ENCODE data around the gene CASTOR2.

DNA sequence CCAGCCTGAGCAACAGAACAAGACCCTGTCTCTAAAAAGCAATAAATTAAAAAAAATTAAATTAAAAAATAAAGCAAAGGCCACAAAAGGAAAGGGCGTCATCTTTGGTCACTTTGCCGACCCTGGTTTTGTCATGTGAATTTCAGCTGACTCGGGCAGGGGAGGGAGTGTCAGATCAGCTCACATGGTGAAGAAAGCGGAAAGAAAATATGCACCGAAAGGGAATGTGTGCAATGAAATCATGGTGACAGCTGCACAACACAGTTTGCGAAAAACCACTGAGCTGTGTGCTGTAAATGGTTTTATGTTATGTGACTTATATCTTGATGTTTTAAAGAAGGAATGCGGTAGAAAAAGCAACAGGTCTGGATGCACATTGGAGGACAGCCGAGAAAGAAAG is 69.3 kb downstream of the CASTOR2 start:
- TF ChIP-seq, protein P1, sequence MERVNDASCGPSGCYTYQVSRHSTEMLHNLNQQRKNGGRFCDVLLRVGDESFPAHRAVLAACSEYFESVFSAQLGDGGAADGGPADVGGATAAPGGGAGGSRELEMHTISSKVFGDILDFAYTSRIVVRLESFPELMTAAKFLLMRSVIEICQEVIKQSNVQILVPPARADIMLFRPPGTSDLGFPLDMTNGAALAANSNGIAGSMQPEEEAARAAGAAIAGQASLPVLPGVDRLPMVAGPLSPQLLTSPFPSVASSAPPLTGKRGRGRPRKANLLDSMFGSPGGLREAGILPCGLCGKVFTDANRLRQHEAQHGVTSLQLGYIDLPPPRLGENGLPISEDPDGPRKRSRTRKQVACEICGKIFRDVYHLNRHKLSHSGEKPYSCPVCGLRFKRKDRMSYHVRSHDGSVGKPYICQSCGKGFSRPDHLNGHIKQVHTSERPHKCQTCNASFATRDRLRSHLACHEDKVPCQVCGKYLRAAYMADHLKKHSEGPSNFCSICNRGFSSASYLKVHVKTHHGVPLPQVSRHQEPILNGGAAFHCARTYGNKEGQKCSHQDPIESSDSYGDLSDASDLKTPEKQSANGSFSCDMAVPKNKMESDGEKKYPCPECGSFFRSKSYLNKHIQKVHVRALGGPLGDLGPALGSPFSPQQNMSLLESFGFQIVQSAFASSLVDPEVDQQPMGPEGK (CRISPR knock-in tag; IDR thresholded peaks at IDR 0.05; ENCODE audit: borderline replicate concordance), result no peak
- no peak for TF ChIP-seq ARNTL (CRISPR knock-in tag; IDR thresholded peaks at IDR 0.05; ENCODE audit: borderline replicate concordance, low read depth)
- TF ChIP-seq PPARA (CRISPR knock-in tag; IDR thresholded peaks at IDR 0.05; ENCODE audit: borderline replicate concordance), result no peak
- no peak for TF ChIP-seq ZFP3 (CRISPR knock-in tag; IDR thresholded peaks at IDR 0.05)
- no peak for TF ChIP-seq ZNF8 (CRISPR knock-in tag; IDR thresholded peaks at IDR 0.05)
- TF ChIP-seq RARB (CRISPR knock-in tag; IDR thresholded peaks at IDR 0.05), result no peak
- TF ChIP-seq ZC3H10 (CRISPR knock-in tag; IDR thresholded peaks at IDR 0.05), result no peak
- TF ChIP-seq ZFP30 (CRISPR knock-in tag; IDR thresholded peaks at IDR 0.05), result no peak
- no peak for TF ChIP-seq SNAI2 (CRISPR knock-in tag; IDR thresholded peaks at IDR 0.05)
- no peak for TF ChIP-seq ISL1 (CRISPR knock-in tag; IDR thresholded peaks at IDR 0.05)
